Stimulated activated CD4-positive, alpha-beta T cell treated with anti-CD3 and anti-CD28 coated beads, TNF-alpha, amount 100 ng/mL, for 4 hours (primary cell): ENCODE measurements around the gene DCDC1.

Source experiments
- DNase-seq, 3 experiments: peaks; one replicate each; pipeline ENCODE4 v3.0.0-alpha.2; 2020; ENCODE audit warnings: low read depth in 3 of 3

DCDC1 gene

GRCh38 chr11:31106326-31106725, 263.2 kb downstream of the DCDC1 start:
- DNase-seq: no peak

- no peak for DNase-seq
These were observed 266.7 kb downstream of the DCDC1 start for GRCh38 chr11:31102875-31103274.

- DNase-seq: no peak
These were observed 267.2 kb downstream of the DCDC1 start for GRCh38 chr11:31102316-31102715.

GRCh38 chr11:31096191-31096805, 273.2 kb downstream of the DCDC1 start:
- no peak for DNase-seq

GRCh38 chr11:31092638-31093037, 276.9 kb downstream of the DCDC1 start:
- DNase-seq: no peak

GRCh38 chr11:31089117-31089516, 280.4 kb downstream of the DCDC1 start:
- no peak for DNase-seq

- DNase-seq: no peak
These were observed 299.9 kb downstream of the DCDC1 start for GRCh38 chr11:31069447-31070205.

GRCh38 chr11:31060880-31061279, 308.7 kb downstream of the DCDC1 start:
- no peak for DNase-seq

GRCh38 chr11:31059529-31059928, 310.0 kb downstream of the DCDC1 start:
- DNase-seq: no peak

- no peak for DNase-seq
These were observed 319.3 kb downstream of the DCDC1 start for GRCh38 chr11:31050061-31050765.

GRCh38 chr11:31045335-31045734, 324.2 kb downstream of the DCDC1 start:
- DNase-seq: no peak

- DNase-seq: no peak
These were observed 339.3 kb downstream of the DCDC1 start for GRCh38 chr11:31030138-31030792.

GRCh38 chr11:31026315-31026714, 343.2 kb downstream of the DCDC1 start:
- no peak for DNase-seq

- DNase-seq: no peak
These were observed 347.5 kb downstream of the DCDC1 start for GRCh38 chr11:31022080-31022479.

- DNase-seq: no peak
These were observed 349.8 kb downstream of the DCDC1 start for GRCh38 chr11:31019786-31020185.

GRCh38 chr11:31005202-31005601, 364.3 kb downstream of the DCDC1 start:
- DNase-seq: no peak

- DNase-seq: no peak
These were observed 368.1 kb downstream of the DCDC1 start for GRCh38 chr11:31001427-31001826.

GRCh38 chr11:31000381-31000780, 369.2 kb downstream of the DCDC1 start:
- no peak for DNase-seq

GRCh38 chr11:30992513-30992849, 377.1 kb downstream of the DCDC1 start:
- DNase-seq: no peak

GRCh38 chr11:30991802-30992512, 377.6 kb downstream of the DCDC1 start:
- DNase-seq: no peak

- no peak for DNase-seq
These were observed 378.2 kb downstream of the DCDC1 start for GRCh38 chr11:30991376-30991775.
